HepG2 (cell line): ENCODE results near the gene EPHX1. TPM values are rescaled to one million over a fixed set of nuclear protein-coding genes. Genes with fewer than 3 reads are reported as not detected.

Experiments
- ARNT2 ChIP-seq: sonication (generic); formaldehyde crosslinking; IDR thresholded peaks from 2 replicates; pipeline ENCODE4 v1.8.0; 2022; ENCODE audit warnings: mild to moderate bottlenecking, low read depth, missing genetic modification reagents, moderate library complexity
- ATF7-NPFF ChIP-seq: sonication (generic); formaldehyde crosslinking; IDR thresholded peaks from 2 replicates; pipeline ENCODE4 v1.8.1; 2023; ENCODE audit warnings: mild to moderate bottlenecking, low read depth, missing genetic modification reagents, moderate library complexity
- DR1 ChIP-seq: sonication (generic); formaldehyde crosslinking; IDR thresholded peaks from 2 replicates; pipeline ENCODE4 v1.8.0; 2021; ENCODE audit warnings: mild to moderate bottlenecking, missing genetic modification reagents, inconsistent platforms
- HDAC1 ChIP-seq: sonication (generic); formaldehyde crosslinking; IDR thresholded peaks from 2 replicates; pipeline ENCODE4 v1.5.1; 2020; ENCODE audit warnings: mild to moderate bottlenecking, missing genetic modification reagents
- KLF12 ChIP-seq: sonication (generic); formaldehyde crosslinking; IDR thresholded peaks from 2 replicates; pipeline ENCODE4 v1.4.0; 2020; ENCODE audit warnings: missing genetic modification reagents, borderline replicate concordance
- MYC ChIP-seq: sonication (generic); formaldehyde crosslinking; IDR thresholded peaks from 2 replicates; pipeline ENCODE4 v1.9.0; 2021; ENCODE audit warnings: missing genetic modification reagents, borderline replicate concordance
- PAX8 ChIP-seq: sonication (generic); formaldehyde crosslinking; IDR thresholded peaks from 2 replicates; pipeline ENCODE4 v1.8.0; 2022; ENCODE audit warnings: mild to moderate bottlenecking, missing genetic modification reagents, borderline replicate concordance
- PHF8 ChIP-seq: sonication (generic); formaldehyde crosslinking; IDR thresholded peaks from 2 replicates; pipeline ENCODE4 v1.5.0; 2020; ENCODE audit warnings: missing genetic modification reagents
- RBFOX2 ChIP-seq: fragments of 200-400 bp; formaldehyde crosslinking; IDR thresholded peaks from 2 replicates; pipeline ENCODE4 v1.6.1; 2017; ENCODE audit warnings: low read depth, mild to moderate bottlenecking, low read length
- REL ChIP-seq: sonication (generic); formaldehyde crosslinking; conservative IDR thresholded peaks from 2 replicates; pipeline ENCODE4 v1.8.0; 2022; ENCODE audit warnings: mild to moderate bottlenecking, missing genetic modification reagents, moderate library complexity
- SALL2 ChIP-seq: sonication (generic); formaldehyde crosslinking; IDR thresholded peaks from 2 replicates; pipeline ENCODE4 v1.8.1; 2023; ENCODE audit warnings: mild to moderate bottlenecking, missing genetic modification reagents, inconsistent platforms
- SOX13 ChIP-seq, 3 experiments: fragments of 450-650 bp in 1 of 3; sonication (generic) in 1 of 3; formaldehyde crosslinking in 1 of 3; IDR thresholded peaks in 2 of 3; conservative IDR thresholded peaks in 1 of 3; 2 replicates each; pipeline versions ENCODE4 v1.5.0 to v1.6.1; 2016 to 2020; ENCODE audit warnings: antibody characterized with exemption in 1 of 3, mild to moderate bottlenecking in 1 of 3, missing compliant biosample characterization in 1 of 3, missing genetic modification reagents in 1 of 3, moderate library complexity in 1 of 3
- SOX6 ChIP-seq, 2 experiments: fragments of 450-650 bp in 1 of 2; sonication (generic) in 1 of 2; formaldehyde crosslinking in 1 of 2; IDR thresholded peaks; 2 replicates each; pipeline versions ENCODE4 v1.4.0 to v1.6.1; 2017 to 2020; ENCODE audit warnings: antibody characterized with exemption in 1 of 2, mild to moderate bottlenecking in 1 of 2, missing genetic modification reagents in 1 of 2
- SPEN ChIP-seq: sonication (generic); formaldehyde crosslinking; IDR thresholded peaks from 2 replicates; pipeline ENCODE4 v1.5.1; 2020; ENCODE audit warnings: low read depth, mild to moderate bottlenecking, missing genetic modification reagents
- SRF ChIP-seq: IDR thresholded peaks from 2 replicates; pipeline ENCODE4 v1.6.1; 2011; ENCODE audit warnings: mild to moderate bottlenecking, low read depth, low read length, moderate library complexity
- SRSF1 ChIP-seq: fragments of 200-400 bp; formaldehyde crosslinking; optimal IDR thresholded peaks from 2 replicates; pipeline ENCODE3; 2017; ENCODE audit warnings: mild to moderate bottlenecking, low read depth, low read length, moderate library complexity
- TBL1XR1 ChIP-seq: fragments of 150-350 bp; IDR thresholded peaks from 2 replicates; pipeline ENCODE4 v1.6.1; 2014; ENCODE audit warnings: borderline replicate concordance, low read length; ENCODE audit not compliant: partially characterized antibody
- ZFY ChIP-seq: sonication (generic); formaldehyde crosslinking; IDR thresholded peaks from 2 replicates; pipeline ENCODE4 v1.4.0; 2020; ENCODE audit warnings: missing genetic modification reagents
- ZNF335 ChIP-seq: sonication (generic); formaldehyde crosslinking; IDR thresholded peaks from 2 replicates; pipeline ENCODE4 v1.4.0; 2020; ENCODE audit warnings: missing genetic modification reagents
- ZSCAN25 ChIP-seq: sonication (generic); formaldehyde crosslinking; IDR thresholded peaks from 2 replicates; pipeline ENCODE4 v1.8.0; 2022; ENCODE audit warnings: mild to moderate bottlenecking, missing genetic modification reagents
- polyA plus RNA-seq, 8 experiments: library from polyadenylated mRNA; depleted of rRNA in 3 of 8; stranded (reverse) in 7 of 8; unstranded in 1 of 8; fragments of >200 nt; fragmentation: Illumina TruSeq in 4 of 8; extraction: Trizol in 4 of 8; gene quantifications; 2 replicates each; pipeline versions ENCODE4 v1.2.1 to v1.2.3, GENCODE V29; 2011 to 2016; ENCODE audit warnings: low read depth in 4 of 8, missing spikeins in 1 of 8, mixed read lengths in 1 of 8; ENCODE audit not compliant: insufficient read depth in 1 of 8
- total RNA-seq, 5 experiments: library from RNA; depleted of rRNA; stranded (reverse); fragments of >200 nt; fragmentation: Illumina TruSeq; extraction: Trizol; gene quantifications; 2 replicates each; pipeline ENCODE4 v1.2.3, GENCODE V29; 2016; ENCODE audit warnings: low read depth in 1 of 5
- TF ChIP-seq, protein P1 (sequence below): sonication (generic); formaldehyde crosslinking; IDR thresholded peaks from 2 replicates; pipeline ENCODE4 v1.4.0; 2020; ENCODE audit warnings: mild to moderate bottlenecking, low read depth, missing genetic modification reagents
- TF ChIP-seq, protein P2 (sequence below): sonication (generic); formaldehyde crosslinking; IDR thresholded peaks from 2 replicates; pipeline ENCODE4 v1.4.0; 2020; ENCODE audit warnings: missing genetic modification reagents
- TF ChIP-seq, protein P3 (sequence below): sonication (generic); formaldehyde crosslinking; IDR thresholded peaks from 2 replicates; pipeline ENCODE4 v1.4.0; 2020; ENCODE audit warnings: missing genetic modification reagents
- TF ChIP-seq, protein P4 (sequence below): sonication (generic); formaldehyde crosslinking; IDR thresholded peaks from 2 replicates; pipeline ENCODE4 v1.8.1; 2023; ENCODE audit warnings: mild to moderate bottlenecking, moderate library complexity, missing genetic modification reagents

EPHX1 gene
- total and polyA plus RNA-seq, 2 of the 13 experiments (the other 11 are each of a cell fraction or from before 2014, with no cell fraction given) = 27.7 to 36.5 TPM

DNA sequence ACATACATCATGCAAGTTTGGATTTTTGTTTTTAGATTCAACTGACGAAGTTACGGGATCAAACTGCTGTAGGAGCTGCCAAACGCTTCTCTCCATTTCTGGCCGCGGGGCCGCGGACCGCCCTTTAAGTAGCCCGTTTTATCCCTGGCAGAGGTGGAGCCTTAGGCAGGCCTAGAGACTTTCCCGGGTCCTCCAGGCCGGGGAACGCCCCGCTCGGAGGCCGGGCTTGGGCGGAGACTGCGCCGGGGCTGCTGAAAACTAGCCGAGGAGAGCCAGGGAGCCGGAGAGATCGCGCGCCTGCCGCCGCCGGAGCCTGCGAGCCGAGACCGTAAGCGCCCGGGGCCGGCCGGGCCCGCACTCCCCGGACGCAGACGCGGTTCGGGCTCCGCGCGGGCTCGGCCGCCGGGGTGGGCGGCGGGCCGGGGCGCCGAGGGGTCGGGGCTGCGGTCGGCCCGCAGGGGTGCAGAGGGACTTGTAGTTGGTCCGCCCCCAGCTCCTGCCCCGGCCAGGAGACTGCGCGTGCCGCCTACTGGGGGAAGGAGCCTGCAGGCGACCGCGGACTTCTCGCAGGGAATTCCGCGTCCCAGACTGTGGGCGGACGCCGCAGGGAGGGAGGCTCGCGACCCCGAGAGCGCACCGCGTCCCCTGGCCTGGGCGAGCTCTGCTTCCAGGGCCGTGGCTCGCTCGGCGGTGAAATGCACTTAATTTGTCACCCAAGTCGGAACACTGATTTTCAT lies at the start of gene EPHX1 (continued):
- TF ChIP-seq SALL2 (CRISPR knock-in tag) (no peak), SOX13 (IDR thresholded peaks at IDR 0.05) (no peak), SOX13 (CRISPR knock-in tag; conservative IDR thresholded peaks at IDR 0.05 in 1 of 2, IDR thresholded peaks at IDR 0.05 in 1 of 2) (0 out of 4 replicates have a peak, but pooled peaks of 1 of the 2 experiments have one; percentile 2), RBFOX2 (peak; percentile 85), PHF8 (peak; percentile 55; the same call in 1 of the 2 replicates), PAX8 (CRISPR knock-in tag) (peak; percentile 9; the same call in 1 of the 2 replicates), MYC (CRISPR knock-in tag) (no peak), HDAC1 (CRISPR knock-in tag) (peak; percentile 41; the same call in 1 of the 2 replicates), ARNT2 (CRISPR knock-in tag) (peak; percentile 20; the same call in 1 of the 2 replicates), SRSF1 (peak; percentile 29), ZSCAN25 (CRISPR knock-in tag) (peak; percentile 41; the same call in 1 of the 2 replicates), SRF (no peak), TBL1XR1 (no peak), ATF7-NPFF (peak; percentile 26; the same call in 1 of the 2 replicates), DR1 (CRISPR knock-in tag) (peak; percentile 93), REL (no peak), ZNF335 (CRISPR knock-in tag) (0 out of 2 replicates have a peak, but pooled peaks have one; percentile 46), ZFY (CRISPR knock-in tag) (peak; percentile 72; the same call in 1 of the 2 replicates), SPEN (peak; percentile 17; the same call in 1 of the 2 replicates), KLF12 (CRISPR knock-in tag) (peak; percentile 48; the same call in 1 of the 2 replicates), SOX6 (IDR thresholded peaks at IDR 0.05) (no peak), SOX6 (CRISPR knock-in tag; IDR thresholded peaks at IDR 0.05) (peak; percentile 48; the same call in 1 of the 2 replicates)
- TF ChIP-seq, protein P1, sequence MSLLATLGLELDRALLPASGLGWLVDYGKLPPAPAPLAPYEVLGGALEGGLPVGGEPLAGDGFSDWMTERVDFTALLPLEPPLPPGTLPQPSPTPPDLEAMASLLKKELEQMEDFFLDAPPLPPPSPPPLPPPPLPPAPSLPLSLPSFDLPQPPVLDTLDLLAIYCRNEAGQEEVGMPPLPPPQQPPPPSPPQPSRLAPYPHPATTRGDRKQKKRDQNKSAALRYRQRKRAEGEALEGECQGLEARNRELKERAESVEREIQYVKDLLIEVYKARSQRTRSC (CRISPR knock-in tag) = no peak
- TF ChIP-seq, protein P2, sequence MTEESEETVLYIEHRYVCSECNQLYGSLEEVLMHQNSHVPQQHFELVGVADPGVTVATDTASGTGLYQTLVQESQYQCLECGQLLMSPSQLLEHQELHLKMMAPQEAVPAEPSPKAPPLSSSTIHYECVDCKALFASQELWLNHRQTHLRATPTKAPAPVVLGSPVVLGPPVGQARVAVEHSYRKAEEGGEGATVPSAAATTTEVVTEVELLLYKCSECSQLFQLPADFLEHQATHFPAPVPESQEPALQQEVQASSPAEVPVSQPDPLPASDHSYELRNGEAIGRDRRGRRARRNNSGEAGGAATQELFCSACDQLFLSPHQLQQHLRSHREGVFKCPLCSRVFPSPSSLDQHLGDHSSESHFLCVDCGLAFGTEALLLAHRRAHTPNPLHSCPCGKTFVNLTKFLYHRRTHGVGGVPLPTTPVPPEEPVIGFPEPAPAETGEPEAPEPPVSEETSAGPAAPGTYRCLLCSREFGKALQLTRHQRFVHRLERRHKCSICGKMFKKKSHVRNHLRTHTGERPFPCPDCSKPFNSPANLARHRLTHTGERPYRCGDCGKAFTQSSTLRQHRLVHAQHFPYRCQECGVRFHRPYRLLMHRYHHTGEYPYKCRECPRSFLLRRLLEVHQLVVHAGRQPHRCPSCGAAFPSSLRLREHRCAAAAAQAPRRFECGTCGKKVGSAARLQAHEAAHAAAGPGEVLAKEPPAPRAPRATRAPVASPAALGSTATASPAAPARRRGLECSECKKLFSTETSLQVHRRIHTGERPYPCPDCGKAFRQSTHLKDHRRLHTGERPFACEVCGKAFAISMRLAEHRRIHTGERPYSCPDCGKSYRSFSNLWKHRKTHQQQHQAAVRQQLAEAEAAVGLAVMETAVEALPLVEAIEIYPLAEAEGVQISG = peak; percentile 40; the same call in 1 of the 2 replicates
- TF ChIP-seq, protein P3, sequence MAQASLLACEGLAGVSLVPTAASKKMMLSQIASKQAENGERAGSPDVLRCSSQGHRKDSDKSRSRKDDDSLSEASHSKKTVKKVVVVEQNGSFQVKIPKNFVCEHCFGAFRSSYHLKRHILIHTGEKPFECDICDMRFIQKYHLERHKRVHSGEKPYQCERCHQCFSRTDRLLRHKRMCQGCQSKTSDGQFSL (CRISPR knock-in tag) = no peak
- TF ChIP-seq, protein P4, sequence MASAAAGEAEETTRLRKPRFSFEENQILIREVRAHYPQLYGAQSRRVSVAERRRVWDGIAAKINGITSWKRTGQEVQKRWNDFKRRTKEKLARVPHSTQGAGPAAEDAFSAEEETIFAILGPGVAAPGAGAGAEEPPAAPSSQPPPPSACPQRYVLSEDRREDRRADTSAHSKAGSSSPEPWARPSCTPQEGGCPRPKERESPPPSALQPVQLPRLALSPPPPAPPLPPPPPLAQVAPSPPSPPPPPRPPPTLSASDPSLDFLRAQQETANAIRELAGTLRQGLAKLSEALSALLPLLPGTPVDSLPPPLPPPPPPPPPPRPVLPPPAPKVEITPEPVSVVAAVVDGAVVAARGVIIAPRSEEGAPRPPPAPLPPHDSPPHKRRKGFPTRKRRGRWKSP (CRISPR knock-in tag) = peak; percentile 27; the same call in 1 of the 2 replicates
